Bronchial epithelial cell (primary cell): Measurements from ENCODE around the gene ZMYND10. TPM values are rescaled to one million over a fixed set of nuclear protein-coding genes. Genes with fewer than 3 reads are reported as not detected.
A peak's percentile ranks its signal among the peaks of the same experiment; 100 is the strongest.

Experiments used
- DNase-seq: peaks from one replicate; pipeline ENCODE4 v3.0.0-alpha.2; 2010; ENCODE audit warnings: low read depth
- FAIRE-seq: peaks from 2 replicates; lab custom pipeline; 2011; peaks lifted over from hg19 to GRCh38; lab: Jason Lieb, UNC
- H3K27me3 ChIP-seq: 2 replicates; pipeline ENCODE4 v1.5.1; 2011; ENCODE audit warnings: low read length; ENCODE audit not compliant: control insufficient read depth, insufficient read depth
- H3K36me3 ChIP-seq: 2 replicates; pipeline ENCODE4 v1.5.1; 2011; ENCODE audit warnings: low read length; ENCODE audit not compliant: control insufficient read depth, insufficient read depth
- H3K4me3 ChIP-seq: 2 replicates; pipeline ENCODE4 v1.5.1; 2011; ENCODE audit warnings: mild to moderate bottlenecking, low read depth, low read length, control low read depth
- total RNA-seq: library from RNA; depleted of rRNA; stranded (reverse); fragments of >200 nt; gene quantifications from 2 replicates; pipeline ENCODE4 v1.2.1, GENCODE V29; 2014
- TF ChIP-seq, protein P1 (sequence below): IDR thresholded peaks from 2 replicates; pipeline ENCODE4 v1.5.1; 2011; ENCODE audit warnings: mild to moderate bottlenecking, moderate library complexity, low read length, control low read depth, inconsistent platforms; ENCODE audit not compliant: insufficient read depth, severe bottlenecking

The ZMYND10 gene
- total RNA-seq, 1 donor from 2014 or later: 0.53 TPM

GRCh38 chr3:50325113-50325480 is 20.4 kb downstream of the ZMYND10 start:
- TF ChIP-seq, protein P1, sequence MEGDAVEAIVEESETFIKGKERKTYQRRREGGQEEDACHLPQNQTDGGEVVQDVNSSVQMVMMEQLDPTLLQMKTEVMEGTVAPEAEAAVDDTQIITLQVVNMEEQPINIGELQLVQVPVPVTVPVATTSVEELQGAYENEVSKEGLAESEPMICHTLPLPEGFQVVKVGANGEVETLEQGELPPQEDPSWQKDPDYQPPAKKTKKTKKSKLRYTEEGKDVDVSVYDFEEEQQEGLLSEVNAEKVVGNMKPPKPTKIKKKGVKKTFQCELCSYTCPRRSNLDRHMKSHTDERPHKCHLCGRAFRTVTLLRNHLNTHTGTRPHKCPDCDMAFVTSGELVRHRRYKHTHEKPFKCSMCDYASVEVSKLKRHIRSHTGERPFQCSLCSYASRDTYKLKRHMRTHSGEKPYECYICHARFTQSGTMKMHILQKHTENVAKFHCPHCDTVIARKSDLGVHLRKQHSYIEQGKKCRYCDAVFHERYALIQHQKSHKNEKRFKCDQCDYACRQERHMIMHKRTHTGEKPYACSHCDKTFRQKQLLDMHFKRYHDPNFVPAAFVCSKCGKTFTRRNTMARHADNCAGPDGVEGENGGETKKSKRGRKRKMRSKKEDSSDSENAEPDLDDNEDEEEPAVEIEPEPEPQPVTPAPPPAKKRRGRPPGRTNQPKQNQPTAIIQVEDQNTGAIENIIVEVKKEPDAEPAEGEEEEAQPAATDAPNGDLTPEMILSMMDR: no peak
- Histone ChIP-seq H3K36me3 (peaks cover 10% of the 10 kb centered on the region), H3K4me3 (no peak overlapping the region), H3K27me3 (no peaks in the 10 kb centered on the region)
- DNase-seq (no peak), FAIRE-seq (no peak)

GRCh38 chr3:50324351-50325112 is 21.0 kb downstream of the ZMYND10 start:
- Histone ChIP-seq H3K4me3 (no peak overlapping the region), H3K36me3 (peaks cover 12% of the 10 kb centered on the region), H3K27me3 (no peaks in the 10 kb centered on the region)
- TF ChIP-seq, protein P1: peak; percentile 87
- DNase-seq: peak; percentile 49
- no peak for FAIRE-seq

- no peak overlapping the region for H3K4me3 ChIP-seq
- peaks cover 18% of the 10 kb centered on the region for H3K36me3 ChIP-seq
- H3K27me3 ChIP-seq: no peaks in the 10 kb centered on the region
- TF ChIP-seq, protein P1: no peak
- DNase-seq (no peak), FAIRE-seq (no peak)
Observed at GRCh38 chr3:50323614-50324199, 21.8 kb downstream of the ZMYND10 start.

GRCh38 chr3:50323092-50323600 is 22.4 kb downstream of the ZMYND10 start:
- peaks cover 22% of the 10 kb centered on the region for H3K36me3 ChIP-seq

DNA sequence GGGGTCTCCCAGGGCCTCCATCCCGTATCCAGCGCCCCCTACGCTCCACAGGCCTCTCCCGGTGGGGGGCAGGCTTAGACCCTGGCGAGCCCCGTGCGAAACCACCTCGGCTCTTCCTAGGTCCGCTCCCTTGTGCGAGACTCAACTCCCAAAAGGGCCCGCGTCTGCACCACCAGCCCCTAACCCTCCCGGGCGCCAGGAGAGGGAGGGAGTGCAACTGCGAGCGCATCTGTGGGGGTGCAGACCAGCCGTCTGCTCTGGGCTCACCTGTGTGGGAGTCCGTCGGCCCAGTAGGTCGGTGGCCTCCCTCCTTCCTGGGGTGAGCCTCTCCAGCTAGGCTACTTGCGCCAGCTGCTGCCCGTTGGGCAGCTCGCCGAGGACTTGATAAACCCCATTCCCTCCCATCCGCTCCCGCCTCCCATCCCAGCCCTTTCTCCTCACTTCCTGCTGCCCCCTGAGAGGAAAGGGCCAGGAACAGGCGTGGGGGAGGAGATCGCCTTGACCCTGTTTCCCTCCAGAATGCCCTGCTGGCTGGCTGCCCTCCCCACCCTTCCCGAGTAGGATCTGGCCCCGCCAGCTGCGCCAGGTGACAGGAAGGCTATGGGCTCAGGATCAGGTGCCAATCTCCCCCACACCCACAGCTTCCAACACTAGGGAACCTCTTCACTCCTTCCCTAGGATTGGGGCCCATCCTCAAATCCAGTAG is 23.0 kb downstream of the ZMYND10 start, which contains the start of gene HYAL2:
HYAL2 (minus strand) TSS at position 360 of the 706 bp plus-strand sequence. CDS start 2,256 bp downstream, outside the sequence.
- FAIRE-seq (no peak), DNase-seq (no peak)
- peaks cover 27% of the 10 kb centered on the region for H3K36me3 ChIP-seq
- TF ChIP-seq, protein P1: no peak
- H3K27me3 ChIP-seq: no peaks in the 10 kb centered on the region
- peak within 1 kb of the TSS; percentile 61 for H3K4me3 ChIP-seq

More at GRCh38 chr3:50323092-50323600, 22.4 kb downstream of the ZMYND10 start:
- FAIRE-seq (no peak), DNase-seq (no peak)
- no peaks in the 10 kb centered on the region for H3K27me3 ChIP-seq
- no peak overlapping the region for H3K4me3 ChIP-seq
- TF ChIP-seq, protein P1: no peak
